Inflammatory macrophage treated with lipopolysaccharide for 1 hour (primary cell): ENCODE results near the gene CGB5.

ENCODE experiments used
- DNase-seq, 2 donors: peaks; one replicate each; pipeline ENCODE4 v3.0.0-alpha.2; 2020 to 2022

Gene CGB5

GRCh38 chr19:49059053-49059452 lies 15.4 kb downstream of the CGB5 start:
- no peak for DNase-seq

- DNase-seq: no peak
These were observed 17.4 kb downstream of the CGB5 start for GRCh38 chr19:49061000-49061399.

GRCh38 chr19:49061445-49061844 lies 17.8 kb downstream of the CGB5 start:
- DNase-seq: no peak

- no peak for DNase-seq
These were observed 20.5 kb downstream of the CGB5 start for GRCh38 chr19:49064029-49064629.

- DNase-seq: no peak
These were observed 21.3 kb downstream of the CGB5 start, which contains the start of gene NTF4 for GRCh38 chr19:49064768-49065611. Gene NTF4 (minus strand): TSS chr19:49064818. CDS start chr19:49061997, 2,821 bp downstream.

- no peak for DNase-seq
These were observed 22.4 kb downstream of the CGB5 start for GRCh38 chr19:49065905-49066512.

GRCh38 chr19:49067554-49067953 lies 23.9 kb downstream of the CGB5 start:
- no peak for DNase-seq

GRCh38 chr19:49069026-49069425 lies 25.4 kb downstream of the CGB5 start:
- no peak for DNase-seq

- DNase-seq: no peak
These were observed 26.8 kb downstream of the CGB5 start for GRCh38 chr19:49070416-49070815.

GRCh38 chr19:49071860-49072547 lies 28.4 kb downstream of the CGB5 start:
- DNase-seq: no peak

GRCh38 chr19:49073514-49074378 lies 30.1 kb downstream of the CGB5 start:
- DNase-seq: peak; percentile 14 to 19

GRCh38 chr19:49074869-49075268 lies 31.2 kb downstream of the CGB5 start:
- peak in 1 of 2 donors; percentile 27 for DNase-seq

GRCh38 chr19:49080392-49080791 lies 36.7 kb downstream of the CGB5 start:
- DNase-seq: no peak

- DNase-seq: no peak
These were observed 37.6 kb downstream of the CGB5 start for GRCh38 chr19:49081273-49081672.

- DNase-seq: no peak
These were observed 40.8 kb downstream of the CGB5 start for GRCh38 chr19:49084206-49085019.

GRCh38 chr19:49085020-49085867 lies 41.6 kb downstream of the CGB5 start, which contains the start of gene SNRNP70:
Gene SNRNP70 (plus strand): TSS chr19:49085451. CDS start chr19:49086415, 964 bp downstream.
- DNase-seq: peak; percentile 98

- peak in 1 of 2 donors; percentile 3 for DNase-seq
These were observed 42.2 kb downstream of the CGB5 start for GRCh38 chr19:49085868-49086232.

- no peak for DNase-seq
These were observed 42.6 kb downstream of the CGB5 start for GRCh38 chr19:49086296-49086695.

- DNase-seq: no peak
These were observed 47.9 kb downstream of the CGB5 start for GRCh38 chr19:49091391-49092038.

GRCh38 chr19:49092686-49093085 lies 49.0 kb downstream of the CGB5 start:
- DNase-seq: no peak
